HG03135 (cell line): ENCODE data around the gene NISCH.

Experiments used
- ATAC-seq: cut with Tn5 transposase; IDR thresholded peaks from one replicate; pipeline ENCODE4 v1.9.1; 2021; ENCODE audit warnings: mild to moderate bottlenecking, moderate library complexity; ENCODE audit not compliant: unreplicated experiment

Gene NISCH

DNA sequence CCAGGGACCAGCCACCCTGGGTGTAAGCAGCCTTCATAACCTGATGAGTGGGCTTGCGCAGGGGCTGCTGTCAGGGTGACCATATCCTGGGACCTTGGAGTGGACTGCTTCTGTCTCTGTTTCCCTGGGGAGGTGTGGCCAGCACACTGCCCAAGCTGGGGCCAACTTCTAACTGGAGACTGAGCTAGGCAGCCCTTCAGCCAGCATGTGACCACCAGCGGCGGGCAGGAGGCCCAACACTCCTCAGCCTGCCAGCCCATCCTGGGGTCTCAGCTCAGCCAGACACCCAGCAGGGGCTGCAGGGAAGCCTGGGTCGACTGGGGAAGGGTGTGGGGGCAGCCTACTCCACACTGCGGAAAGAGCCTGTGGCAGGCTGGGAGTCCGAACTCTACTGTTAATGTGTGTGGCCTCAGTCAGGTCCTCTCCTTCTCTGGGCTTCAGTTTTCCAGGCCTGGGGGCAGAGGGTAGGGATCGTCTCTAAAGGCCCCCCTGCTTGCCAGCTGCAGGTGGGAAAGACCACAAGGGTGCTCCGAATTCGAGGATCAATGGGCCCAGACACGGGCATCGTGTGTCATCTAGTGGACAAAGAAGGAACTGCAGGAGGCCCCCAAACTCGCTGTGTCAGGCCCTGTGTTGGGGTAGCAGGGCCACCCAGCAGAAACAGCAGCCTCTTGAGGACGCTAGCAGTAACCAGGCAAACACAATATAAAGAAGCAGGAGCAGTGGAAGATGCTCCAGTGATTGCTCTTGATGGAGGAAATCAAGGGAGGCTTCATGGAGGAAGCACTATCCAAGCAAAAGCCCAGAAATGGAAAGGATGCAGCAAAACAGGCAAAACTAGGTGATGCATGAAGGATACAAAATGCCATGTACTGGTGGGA, 8.5 kb upstream of the NISCH start:
- ATAC-seq: no peak

DNA sequence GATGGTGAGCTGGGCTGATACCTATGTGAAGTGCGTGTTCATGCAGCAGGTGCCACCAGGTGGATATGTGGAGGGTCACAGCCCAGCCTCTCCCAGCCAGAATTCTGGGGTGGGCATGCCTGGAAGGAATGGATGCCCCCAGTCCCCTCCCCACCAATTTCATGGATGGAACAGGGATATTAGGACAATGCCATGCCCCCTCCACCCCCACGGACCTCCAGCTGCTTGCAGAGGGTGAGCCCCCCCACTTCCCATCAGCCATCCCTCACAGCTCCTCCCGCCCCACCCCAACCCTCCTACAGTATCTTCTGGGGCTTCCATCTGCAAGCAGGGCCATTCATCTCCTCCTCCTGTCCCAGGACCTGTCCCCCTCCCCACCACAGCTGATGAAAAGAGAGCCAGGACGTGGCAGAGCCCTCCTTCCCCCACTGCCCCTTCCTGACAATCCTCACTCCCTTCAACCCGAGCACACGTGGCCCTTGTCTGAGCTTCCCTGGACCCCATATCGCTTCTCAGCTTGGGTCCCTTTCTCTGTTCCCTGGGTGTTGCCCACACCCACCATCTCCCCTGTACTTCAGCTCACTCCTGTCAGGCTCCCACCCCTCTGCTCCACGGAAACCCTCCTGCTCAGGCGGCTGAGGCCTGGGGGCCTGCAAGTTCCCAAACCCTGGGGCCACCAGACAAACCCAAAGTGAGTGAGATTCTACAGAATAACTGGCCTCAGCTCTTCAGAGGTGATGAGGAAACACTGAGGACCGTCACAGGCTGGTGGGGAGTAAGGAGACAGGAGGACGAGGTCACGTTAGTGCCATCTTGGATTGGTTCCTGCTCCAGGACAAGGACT, 7.7 kb upstream of the NISCH start:
- no peak for ATAC-seq

DNA sequence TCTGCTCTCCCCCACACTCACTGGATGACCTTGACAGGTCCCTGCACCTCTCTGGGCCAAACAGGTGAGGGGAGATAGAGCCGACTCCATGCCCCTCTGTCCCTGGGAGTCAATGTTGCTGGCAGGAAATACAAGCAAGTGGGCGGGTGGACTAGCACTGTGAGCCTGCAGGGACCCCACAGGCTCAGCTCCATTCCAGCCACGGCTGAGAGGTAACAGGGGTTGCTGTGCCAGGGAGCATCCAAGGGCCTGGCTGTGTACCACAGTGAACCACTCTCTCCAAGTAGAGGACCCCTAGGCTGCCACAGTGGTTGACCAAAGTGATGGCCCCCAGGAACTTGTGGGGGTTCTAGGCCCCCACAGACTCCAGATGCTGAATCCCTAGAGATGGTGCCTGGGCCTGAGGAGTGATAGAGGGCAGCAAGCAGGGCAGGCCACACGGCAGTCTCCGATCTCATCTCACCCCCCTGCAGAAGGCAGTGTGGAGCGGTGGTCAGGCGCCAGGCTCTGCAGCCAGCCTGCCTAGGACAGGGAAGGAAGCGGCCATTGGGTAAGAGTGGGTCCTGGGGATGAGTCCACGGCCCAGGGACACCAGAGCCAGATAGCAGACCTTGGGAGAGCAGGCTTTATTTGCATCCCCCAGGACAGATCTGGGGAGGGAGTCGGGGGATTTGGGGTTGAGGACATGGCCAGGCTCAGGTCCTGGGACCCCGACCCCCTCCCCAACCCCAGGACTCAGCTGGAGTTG, 4.7 kb upstream of the NISCH start:
- ATAC-seq: no peak

DNA sequence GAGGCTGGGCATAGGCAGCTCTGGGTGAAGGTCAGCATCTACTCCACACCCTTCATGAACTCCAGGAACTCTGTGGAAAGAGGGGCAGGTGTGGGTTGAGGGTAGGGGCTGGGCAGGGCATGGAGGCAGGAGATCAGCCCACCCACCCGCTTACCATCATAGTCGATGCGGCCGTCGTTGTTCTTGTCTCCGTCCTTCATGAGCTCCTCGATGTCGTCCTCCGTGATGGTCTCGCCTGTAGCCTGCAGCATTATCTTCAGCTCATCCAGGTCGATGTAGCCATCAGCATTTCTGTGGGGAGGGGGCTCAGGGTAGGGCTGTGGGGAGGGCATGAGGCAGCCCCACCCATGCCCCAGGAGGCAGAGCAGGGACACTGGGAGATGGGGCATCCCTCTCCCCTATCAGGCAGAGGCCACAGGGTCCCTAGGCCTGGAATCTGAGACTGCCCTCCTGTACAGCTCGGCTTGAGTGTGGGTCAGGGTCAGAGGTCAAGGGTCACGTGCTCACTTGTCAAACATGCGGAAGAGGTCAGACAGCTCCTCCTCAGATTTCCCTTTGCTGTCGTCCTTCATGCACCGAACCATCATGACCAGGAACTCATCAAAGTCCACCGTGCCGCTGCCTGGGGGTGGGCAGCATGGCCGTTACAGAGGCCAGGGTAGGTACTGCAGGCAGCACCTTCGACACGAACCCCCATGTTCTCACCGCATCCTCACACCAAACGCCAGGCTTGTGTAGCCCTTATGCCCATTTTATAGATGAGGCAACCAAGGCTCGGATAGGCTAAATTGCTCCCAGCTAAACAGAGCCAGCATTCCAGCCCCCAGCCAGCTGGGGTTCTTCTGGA, 3.9 kb upstream of the NISCH start:
- no peak for ATAC-seq

DNA sequence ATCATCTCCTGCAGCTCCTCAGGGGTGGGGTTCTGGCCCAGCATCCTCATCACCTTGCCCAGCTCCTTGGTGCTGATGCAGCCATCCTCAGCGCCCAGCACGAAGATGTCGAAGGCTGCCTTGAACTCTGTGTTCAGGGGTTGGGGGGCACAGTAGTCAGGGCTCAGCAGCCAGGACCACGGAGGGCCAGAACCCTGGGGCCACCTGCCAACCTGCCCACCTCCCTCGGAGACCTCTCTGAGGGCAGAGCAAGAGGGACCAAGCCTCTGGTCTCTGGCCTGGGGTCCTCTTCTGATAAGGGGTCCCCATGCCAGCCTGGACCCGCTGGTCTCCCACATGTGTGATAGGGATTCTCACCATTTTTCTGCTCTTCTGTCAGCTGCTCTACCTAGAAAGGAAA, 3.3 kb upstream of the NISCH start:
- ATAC-seq: no peak

DNA sequence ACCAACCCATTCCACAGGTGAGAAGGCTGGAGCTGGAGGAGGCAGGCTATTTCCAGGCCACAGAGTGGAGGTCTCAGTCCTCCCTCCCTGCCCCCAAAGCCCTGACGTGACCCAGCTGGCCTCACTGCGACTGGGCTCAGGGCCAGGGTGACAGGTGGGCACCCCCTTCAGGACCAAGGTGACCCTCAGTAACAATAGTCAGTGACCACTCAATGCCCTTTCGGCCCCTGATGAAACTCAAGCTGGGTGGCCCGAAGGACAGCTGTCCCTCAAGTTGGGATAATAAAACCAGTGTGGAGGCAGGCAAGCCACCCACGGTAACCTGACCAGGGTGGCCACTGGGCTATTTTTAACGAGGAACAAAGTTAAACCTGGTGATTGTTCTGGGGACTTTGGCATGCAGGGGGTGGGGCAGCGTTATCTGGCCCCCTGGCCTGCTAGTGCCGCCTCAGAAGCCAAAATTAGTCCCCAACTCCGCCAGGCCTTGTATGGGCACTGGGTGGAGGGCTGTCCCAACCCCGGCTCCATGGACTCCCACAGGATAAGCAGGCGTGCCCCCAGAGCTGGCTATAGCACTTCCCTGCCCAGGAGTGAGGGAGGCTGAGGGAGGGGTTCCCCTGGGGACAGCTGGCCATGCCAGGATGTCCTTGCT, 2.7 kb upstream of the NISCH start:
- ATAC-seq: no peak

DNA sequence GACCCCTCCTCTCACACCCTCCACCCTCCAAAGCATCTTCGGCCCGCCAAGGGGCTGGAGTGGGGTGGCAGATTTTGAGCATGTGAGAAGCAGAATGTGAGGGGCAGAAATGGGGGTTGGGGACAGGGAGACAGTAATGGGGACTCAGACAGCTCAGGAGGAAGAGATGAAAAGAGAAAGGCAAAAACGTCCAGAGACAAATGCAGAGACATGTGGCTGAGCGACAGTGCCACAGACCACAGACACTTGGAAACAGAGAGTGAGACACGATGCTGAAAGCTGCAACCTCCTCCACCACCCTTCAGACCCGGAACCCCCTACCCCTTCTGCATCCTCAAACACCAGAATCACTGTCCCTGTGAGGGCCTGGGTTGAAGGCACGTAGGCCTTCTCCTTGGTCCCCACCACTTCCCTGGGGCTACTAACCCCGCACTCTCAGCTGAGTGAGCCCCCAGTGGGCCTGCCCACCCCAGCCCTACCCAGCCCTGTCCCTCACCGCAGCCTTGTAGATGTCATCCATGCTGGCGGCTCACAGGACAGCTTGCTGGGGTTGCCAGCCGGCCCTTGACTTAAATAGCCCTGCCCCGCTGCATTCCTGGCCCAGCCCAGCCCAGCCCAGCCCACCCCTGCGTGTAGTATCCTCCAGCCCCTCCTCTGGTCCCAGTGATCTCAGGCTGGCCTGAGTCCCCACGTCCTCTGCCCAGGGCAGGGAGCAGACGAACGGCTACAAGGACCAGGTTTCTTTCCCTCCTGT, 1.7 kb upstream of the NISCH start, which contains the start of gene TNNC1:
TNNC1 (minus strand) TSS at position 546 of the 754 bp plus-strand sequence; CDS start at position 520, 26 bp downstream.
- no peak for ATAC-seq

DNA sequence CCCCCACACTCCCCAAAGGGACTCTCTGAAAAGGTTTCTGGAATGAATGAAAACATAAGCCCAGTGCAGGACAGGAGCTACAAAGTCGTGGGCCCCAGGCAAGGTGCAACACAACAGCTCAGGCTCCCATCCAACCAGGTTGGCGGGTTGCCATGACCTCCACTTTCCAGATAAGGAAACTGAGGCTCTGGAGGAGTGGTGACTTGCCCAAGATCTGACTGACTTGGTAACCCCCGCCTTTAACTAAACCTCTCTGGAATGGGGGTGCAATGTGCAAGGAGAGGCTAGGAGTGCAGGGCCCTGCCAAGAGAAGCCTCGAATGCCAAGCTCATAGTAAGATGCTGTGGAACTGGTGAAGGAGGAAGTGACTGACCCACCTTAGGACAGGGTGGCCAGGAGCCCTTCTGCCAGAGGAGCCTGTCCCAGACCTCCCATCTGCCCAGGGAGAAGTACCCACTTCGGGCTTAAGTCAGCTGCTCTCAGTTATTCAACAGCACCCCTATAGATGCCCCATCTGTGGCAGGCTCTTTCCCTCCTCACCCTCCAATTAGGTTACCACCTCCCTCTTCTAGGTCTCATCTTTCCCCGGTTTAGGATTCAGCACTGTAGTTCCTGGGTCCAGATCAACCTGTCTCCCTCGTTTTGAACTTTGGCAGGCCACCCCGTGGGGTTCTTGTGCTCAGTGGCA, 1.0 kb upstream of the NISCH start:
- ATAC-seq: no peak

DNA sequence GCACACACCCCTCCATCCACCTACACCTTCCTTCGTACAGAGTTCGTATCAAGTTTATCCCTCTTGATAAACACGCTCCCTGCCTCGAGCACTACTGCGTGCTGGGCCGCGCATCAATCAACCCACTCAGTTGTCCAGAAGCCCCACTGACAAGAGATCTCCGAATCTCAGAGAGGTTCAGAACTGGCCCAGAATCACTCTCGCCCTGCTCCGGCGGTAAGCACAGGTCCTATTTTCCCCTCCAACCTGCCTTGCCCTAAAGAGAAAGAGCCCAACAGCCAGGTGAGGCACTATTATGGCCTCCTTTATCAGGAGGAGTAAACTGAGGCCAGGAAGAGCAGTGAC, 494 bp upstream of the NISCH start:
- ATAC-seq: peak; percentile 3

DNA sequence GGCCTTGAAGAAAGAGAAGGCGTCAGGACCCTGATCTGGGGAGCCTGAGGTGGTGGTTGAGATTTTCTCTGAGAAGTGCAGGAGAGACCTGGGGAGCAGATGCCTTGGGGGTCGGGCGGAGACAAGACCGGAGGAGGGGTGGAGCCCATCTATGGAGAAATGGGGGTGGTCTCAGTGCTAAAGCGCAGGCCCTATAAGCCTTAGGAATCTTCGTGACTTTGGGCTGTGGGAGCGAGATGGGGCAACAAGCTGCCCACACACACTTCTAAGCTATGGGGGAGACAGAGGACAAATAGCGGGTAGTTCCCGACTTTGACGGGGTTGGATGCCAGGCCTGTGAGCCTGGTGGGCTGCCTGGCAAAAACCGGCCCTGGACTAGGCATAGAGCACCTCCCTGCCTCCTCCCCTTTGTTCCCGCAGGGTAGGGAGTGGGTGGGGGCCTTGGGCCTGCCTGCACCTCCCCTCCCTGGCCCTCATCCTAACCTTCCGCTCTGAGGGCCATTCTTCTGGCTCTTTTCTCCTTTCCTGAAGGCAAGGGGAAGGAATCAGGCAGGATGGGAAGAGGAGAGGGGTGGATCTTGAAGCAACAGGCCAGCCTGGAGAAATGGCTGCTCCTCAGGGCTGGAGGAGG, 880 bp downstream of the NISCH start:
- ATAC-seq: no peak

DNA sequence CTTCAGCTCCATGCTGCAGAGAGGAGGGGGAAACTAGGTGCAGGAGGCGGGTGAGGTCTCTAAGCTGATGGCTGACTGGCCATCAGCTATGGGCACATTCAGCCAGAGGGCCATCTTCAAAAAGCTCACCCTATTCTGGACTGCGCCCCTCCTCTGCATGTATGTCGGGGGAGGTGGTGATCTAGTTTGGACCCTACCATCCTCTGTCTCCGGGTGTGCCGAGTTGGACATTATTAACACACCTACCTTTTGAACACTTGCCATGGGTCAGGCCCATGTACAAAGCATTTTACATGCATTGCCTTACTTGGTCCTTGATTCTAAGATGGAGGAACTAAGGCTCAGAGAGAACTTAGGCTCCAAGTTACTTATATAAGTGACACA, 1.4 kb downstream of the NISCH start:
- no peak for ATAC-seq

DNA sequence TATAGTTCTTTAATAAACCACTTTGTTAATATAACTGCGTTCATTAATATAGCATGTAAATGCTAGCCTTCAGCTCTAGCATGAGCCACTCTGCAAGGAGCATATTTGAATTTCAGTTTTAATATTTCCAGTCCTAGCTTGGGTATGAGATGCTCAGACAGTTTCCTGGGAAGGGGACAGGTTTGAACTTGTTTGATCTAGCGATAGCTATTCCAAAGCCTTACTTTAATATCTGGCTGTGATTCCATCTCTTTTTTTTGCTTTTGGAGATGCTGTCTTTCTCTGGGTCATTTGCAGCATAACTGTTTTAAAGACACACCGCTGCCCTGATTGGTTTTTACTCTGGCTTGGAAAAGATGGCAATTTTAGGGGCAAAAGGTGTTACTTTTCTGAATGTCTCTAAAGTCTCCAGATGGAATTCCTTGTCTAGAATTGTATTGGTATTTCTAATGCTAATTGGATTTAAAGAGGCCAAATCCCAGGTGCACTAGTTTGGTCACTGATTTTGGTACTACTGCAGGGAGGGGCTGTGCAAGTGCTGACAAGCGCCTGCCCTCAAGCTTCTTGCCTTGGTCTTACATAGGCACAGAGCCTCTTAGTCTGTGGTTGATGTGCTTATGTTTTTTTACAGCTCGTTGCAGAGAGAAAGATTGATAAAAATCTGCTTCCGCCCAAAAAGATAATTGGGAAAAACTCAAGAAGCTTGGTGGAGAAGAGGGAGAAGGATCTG, 2.8 kb downstream of the NISCH start:
- no peak for ATAC-seq

DNA sequence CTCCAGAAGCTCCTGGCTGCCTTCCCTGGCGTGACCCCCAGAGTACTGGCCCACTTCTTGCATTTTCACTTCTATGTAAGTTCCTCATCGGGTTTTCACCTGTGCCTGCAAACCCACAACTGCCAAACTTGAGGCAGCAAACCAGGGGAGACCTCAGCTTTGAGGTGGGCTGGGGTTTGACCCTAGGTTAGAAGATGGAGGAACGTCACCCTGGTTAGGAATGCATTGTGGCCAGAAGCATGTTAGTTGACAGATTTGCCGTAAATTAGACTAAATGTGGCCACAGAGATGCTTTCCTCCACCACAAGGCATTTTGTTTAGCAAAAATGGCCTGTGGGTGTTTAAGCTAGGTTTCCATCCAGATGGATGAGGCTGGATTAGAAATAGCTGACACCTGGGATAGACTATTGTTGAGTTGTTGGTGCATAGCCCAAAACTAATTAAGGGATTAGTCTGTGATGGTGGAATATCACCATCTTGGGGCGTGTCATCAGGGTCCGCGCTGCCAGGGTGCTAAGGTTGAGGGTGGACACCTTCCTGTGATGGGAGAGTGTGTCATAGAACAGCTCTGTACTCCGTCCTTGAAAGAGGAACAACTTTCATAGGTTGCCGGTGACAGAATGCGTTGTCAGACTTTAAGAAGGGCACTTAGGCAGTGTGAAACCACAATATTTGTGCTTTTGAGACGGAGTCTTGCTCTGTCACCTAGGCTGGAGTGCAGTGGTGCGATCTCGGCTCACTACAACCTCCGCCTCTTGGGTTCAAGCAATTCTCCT, 3.6 kb downstream of the NISCH start:
- ATAC-seq: no peak

DNA sequence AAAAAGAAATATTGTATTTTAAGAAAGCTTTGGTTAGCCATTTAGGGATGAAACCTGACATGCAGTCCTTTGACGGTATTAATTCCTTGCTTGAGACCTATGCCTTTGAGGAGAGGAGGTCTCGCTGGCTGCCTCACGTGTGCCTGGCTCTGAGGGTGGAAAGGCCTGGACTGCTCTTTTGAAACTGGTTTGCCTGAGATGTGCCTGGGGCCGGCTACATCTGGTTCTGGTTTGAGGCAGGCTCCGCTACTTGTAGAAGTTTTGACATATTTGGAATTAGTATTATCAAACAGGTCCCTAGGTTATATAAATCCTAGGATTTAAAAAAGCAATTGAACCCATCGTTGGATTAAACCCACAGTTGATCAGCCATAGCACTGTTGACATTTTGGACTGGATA, 6.5 kb downstream of the NISCH start:
- no peak for ATAC-seq

DNA sequence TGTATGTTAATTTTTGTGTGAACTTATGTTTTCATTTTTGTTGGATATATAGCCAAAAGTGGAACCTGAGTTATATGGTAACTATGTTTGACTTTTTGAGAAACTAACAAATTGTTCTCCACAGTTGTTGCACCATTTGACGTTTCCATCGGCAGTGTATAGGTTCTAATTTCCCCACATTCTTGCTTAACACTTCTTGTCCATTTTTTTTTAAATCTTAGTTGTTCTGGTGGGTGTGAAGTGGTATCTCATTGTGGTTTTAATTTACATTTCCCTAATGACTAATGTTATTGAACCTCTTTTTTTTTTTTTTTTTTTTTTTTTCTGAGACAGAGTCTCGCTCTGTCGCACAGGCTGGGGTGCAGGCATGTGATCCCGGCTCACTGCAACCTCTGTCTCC, 8.0 kb downstream of the NISCH start:
- ATAC-seq: no peak

DNA sequence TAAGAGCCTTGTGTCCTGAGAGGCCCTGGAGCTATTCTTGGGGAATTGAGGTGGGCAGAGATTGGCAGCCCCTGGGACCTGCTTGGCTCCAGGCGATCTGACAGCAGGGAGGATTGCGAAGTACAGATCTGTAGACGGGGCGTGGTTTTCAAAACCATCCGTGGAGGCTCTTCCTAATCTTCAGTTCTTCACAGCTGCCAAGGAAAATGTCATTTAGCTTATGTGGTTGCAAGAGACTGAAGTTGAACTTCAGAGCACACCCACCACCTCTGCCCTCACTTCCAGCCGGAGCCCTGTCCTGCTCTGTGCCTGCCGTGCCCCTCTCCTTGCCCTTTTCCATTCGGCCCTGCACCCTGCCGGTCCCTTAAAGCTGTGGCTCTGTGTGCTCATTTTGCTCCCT, 12.9 kb downstream of the NISCH start:
- no peak for ATAC-seq

DNA sequence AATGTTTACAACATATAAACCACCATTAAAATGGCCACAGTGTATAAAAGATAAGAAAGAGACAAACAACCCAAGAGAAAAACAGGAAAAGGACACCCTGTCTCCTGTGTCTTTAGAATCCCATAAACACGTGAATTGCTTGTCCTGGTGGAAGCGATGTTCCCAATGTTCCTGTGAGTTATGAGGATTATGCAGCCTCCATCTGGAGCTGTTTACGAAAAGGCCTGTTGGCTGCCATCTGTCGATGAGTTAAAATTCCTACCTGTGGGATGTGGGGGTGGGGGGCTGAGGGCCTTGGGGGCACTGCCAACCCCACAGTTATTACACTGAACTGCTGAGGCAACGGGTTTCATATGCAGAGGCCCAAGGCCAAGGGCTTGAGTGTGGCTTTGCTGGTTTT, 13.6 kb downstream of the NISCH start:
- no peak for ATAC-seq
